A549 (cell line): ENCODE results near the gene IDE. TPM values are rescaled to one million over a fixed set of nuclear protein-coding genes. Genes with fewer than 3 reads are reported as not detected.

Experiments used
- ATAC-seq, 2 experiments: fragments of 200-7000 bp in 1 of 2; fragments of >200 bp in 1 of 2; cut with Nextera tagmentation in 1 of 2; cut with Tn5 transposase in 1 of 2; 3 replicates each; pipeline versions ENCODE4 v1.8.0 to v1.9.1; 2018 to 2020; ENCODE audit warnings: mild to moderate bottlenecking in 1 of 2, moderate library complexity in 1 of 2
- CTCF ChIA-PET: fragments of 300-600 bp; sonication (Branson Sonifier 250); formaldehyde crosslinking; extraction: SDS; loops from one replicate; lab custom pipeline; 2021; ENCODE audit warnings: antibody characterized with exemption, inconsistent platforms; lab: Yijun Ruan, JAX
- POLR2A ChIA-PET: fragments of 350-600 bp; formaldehyde crosslinking; extraction: SDS; loops from one replicate; lab custom pipeline; 2021; ENCODE audit warnings: antibody characterized with exemption, inconsistent platforms; lab: Yijun Ruan, JAX
- DNase-seq, 2 experiments: peaks; one replicate each; pipeline versions ENCODE4 v3.0.0 to v3.0.0-alpha.2; 2011 to 2016; ENCODE audit warnings: low read depth in 1 of 2, low spot score in 1 of 2
- FAIRE-seq: peaks from 2 replicates; lab custom pipeline; 2011; peaks lifted over from hg19 to GRCh38; lab: Jason Lieb, UNC
- H3K27ac ChIP-seq, 2 experiments: fragments of >200 bp; sonication (Bioruptor Twin); formaldehyde crosslinking; 3 replicates each; pipeline ENCODE4 v1.5.1; 2016 to 2017
- H3K4me1 ChIP-seq: fragments of >200 bp; sonication (Bioruptor Twin); formaldehyde crosslinking; 3 replicates; pipeline ENCODE4 v1.6.1; 2016
- H3K4me2 ChIP-seq: fragments of >200 bp; sonication (Bioruptor Twin); formaldehyde crosslinking; 3 replicates; pipeline ENCODE4 v1.6.1; 2016
- H3K4me3 ChIP-seq: fragments of >200 bp; sonication (Bioruptor Twin); formaldehyde crosslinking; 3 replicates; pipeline ENCODE4 v1.5.1; 2016
- H3K9me3 ChIP-seq: fragments of >200 bp; sonication (Bioruptor Twin); formaldehyde crosslinking; 3 replicates; pipeline ENCODE4 v1.6.1; 2016
- BHLHE40 ChIP-seq: IDR thresholded peaks from 2 replicates; pipeline ENCODE4 v1.6.1; 2012; ENCODE audit warnings: low read depth, low read length, inconsistent platforms
- CBX8 ChIP-seq: fragments of 200-600 bp; sonication (generic); IDR thresholded peaks from 2 replicates; pipeline ENCODE4 v1.6.1; 2016
- EHF ChIP-seq: fragments of 250-450 bp; sonication (Bioruptor Pico); IDR thresholded peaks from 2 replicates; pipeline ENCODE4 v1.5.0; 2020; ENCODE audit warnings: mild to moderate bottlenecking
- EHMT2 ChIP-seq: fragments of 200-600 bp; sonication (generic); IDR thresholded peaks from 2 replicates; pipeline ENCODE4 v1.6.1; 2016; ENCODE audit warnings: antibody characterized with exemption, low read depth, mild to moderate bottlenecking, moderate library complexity
- FOXS1 ChIP-seq: fragments of 250-450 bp; sonication (Bioruptor Pico); IDR thresholded peaks from 2 replicates; pipeline ENCODE4 v1.5.0; 2020; ENCODE audit warnings: mild to moderate bottlenecking, moderate library complexity
- GATA3 ChIP-seq: IDR thresholded peaks from 2 replicates; pipeline ENCODE4 v1.6.1; 2012; ENCODE audit warnings: borderline replicate concordance
- HDAC2 ChIP-seq: fragments of 200-600 bp; sonication (generic); IDR thresholded peaks from 2 replicates; pipeline ENCODE4 v1.6.1; 2016
- HES2 ChIP-seq: fragments of >200 bp; sonication (Bioruptor Twin); formaldehyde crosslinking; IDR thresholded peaks from 2 replicates; pipeline ENCODE4 v1.6.1; 2016
- HEYL ChIP-seq: fragments of 250-450 bp; sonication (Bioruptor Pico); IDR thresholded peaks from 2 replicates; pipeline ENCODE4 v1.8.0; 2021; ENCODE audit warnings: mild to moderate bottlenecking, moderate library complexity
- HMGXB4 ChIP-seq: fragments of 250-450 bp; sonication (Bioruptor Pico); IDR thresholded peaks from 2 replicates; pipeline ENCODE4 v1.5.0; 2021; ENCODE audit warnings: mild to moderate bottlenecking, moderate library complexity, borderline replicate concordance
- HOXA7 ChIP-seq: fragments of 250-450 bp; sonication (Bioruptor Pico); IDR thresholded peaks from 2 replicates; pipeline ENCODE4 v1.5.0; 2020; ENCODE audit warnings: mild to moderate bottlenecking, moderate library complexity
- HOXB5 ChIP-seq: fragments of 250-450 bp; sonication (Bioruptor Pico); IDR thresholded peaks from 2 replicates; pipeline ENCODE4 v1.5.0; 2020; ENCODE audit warnings: mild to moderate bottlenecking, moderate library complexity
- JUN ChIP-seq, 2 experiments: fragments of >200 bp; sonication (Bioruptor Twin); formaldehyde crosslinking; IDR thresholded peaks; 2 replicates in 1 of 2; 3 replicates in 1 of 2; pipeline ENCODE4 v1.6.1; 2016 to 2017
- KDM1A ChIP-seq: fragments of 200-600 bp; sonication (generic); IDR thresholded peaks from 2 replicates; pipeline ENCODE4 v1.6.1; 2016; ENCODE audit warnings: low read depth, mild to moderate bottlenecking
- MAFK ChIP-seq: fragments of 450-650 bp; IDR thresholded peaks from 2 replicates; pipeline ENCODE4 v1.6.1; 2014; ENCODE audit not compliant: partially characterized antibody
- MYC ChIP-seq: IDR thresholded peaks from 2 replicates; pipeline ENCODE4 v1.6.1; 2012; ENCODE audit warnings: mild to moderate bottlenecking, inconsistent platforms, low read length, improper control_type of control experiment, borderline replicate concordance
- NPAS2 ChIP-seq: fragments of 250-450 bp; sonication (Bioruptor Pico); IDR thresholded peaks from 2 replicates; pipeline ENCODE4 v1.8.0; 2022; ENCODE audit warnings: mild to moderate bottlenecking, moderate library complexity, borderline replicate concordance
- POLR2AphosphoS2 ChIP-seq: conservative IDR thresholded peaks from 2 replicates; pipeline ENCODE4 v1.6.1; 2012; ENCODE audit warnings: low read length, improper control_type of control experiment, inconsistent platforms
- RARB ChIP-seq: fragments of 250-450 bp; sonication (Bioruptor Pico); IDR thresholded peaks from 2 replicates; pipeline ENCODE4 v1.8.0; 2021; ENCODE audit warnings: mild to moderate bottlenecking, moderate library complexity
- REST ChIP-seq: fragments of 200-600 bp; sonication (generic); IDR thresholded peaks from 2 replicates; pipeline ENCODE4 v1.6.1; 2016; ENCODE audit warnings: antibody characterized with exemption, mild to moderate bottlenecking, moderate library complexity
- RFX5 ChIP-seq: fragments of 450-650 bp; IDR thresholded peaks from 2 replicates; pipeline ENCODE4 v1.7.1; 2014; ENCODE audit warnings: antibody characterized with exemption, mild to moderate bottlenecking, moderate library complexity
- RNF2 ChIP-seq: fragments of 200-600 bp; sonication (generic); IDR thresholded peaks from 2 replicates; pipeline ENCODE4 v1.6.1; 2016; ENCODE audit warnings: low read depth, mild to moderate bottlenecking, antibody characterized with exemption, moderate library complexity, borderline replicate concordance
- SMC3 ChIP-seq: fragments of >200 bp; sonication (Bioruptor Twin); formaldehyde crosslinking; IDR thresholded peaks from 3 replicates; pipeline ENCODE4 v1.6.1; 2018; ENCODE audit warnings: inconsistent platforms
- TFCP2L1 ChIP-seq: fragments of 250-450 bp; sonication (Bioruptor Pico); IDR thresholded peaks from 2 replicates; pipeline ENCODE4 v1.5.0; 2021; ENCODE audit warnings: mild to moderate bottlenecking
- ZC3H11A ChIP-seq: fragments of 450-650 bp; IDR thresholded peaks from 2 replicates; pipeline ENCODE4 v1.6.1; 2014; ENCODE audit warnings: antibody characterized with exemption, mild to moderate bottlenecking
- ZFP36 ChIP-seq: fragments of 450-650 bp; IDR thresholded peaks from 2 replicates; pipeline ENCODE4 v1.6.1; 2014; ENCODE audit warnings: borderline replicate concordance; ENCODE audit not compliant: partially characterized antibody
- ZNF302 ChIP-seq: fragments of 250-450 bp; sonication (Bioruptor Pico); IDR thresholded peaks from 2 replicates; pipeline ENCODE4 v1.9.0; 2021; ENCODE audit warnings: inconsistent platforms, mild to moderate bottlenecking, moderate library complexity
- ZSCAN20 ChIP-seq: fragments of 250-450 bp; sonication (Bioruptor Pico); IDR thresholded peaks from 2 replicates; pipeline ENCODE4 v1.8.0; 2022; ENCODE audit warnings: mild to moderate bottlenecking, moderate library complexity
- WGBS: methylation state at CpG from one replicate; pipeline ENCODE4 v1.1.6; 2017; ENCODE audit errors: missing lambda C conversion rate; 5-methylcytosine and 5-hydroxymethylcytosine counted together
- polyA plus RNA-seq, 4 experiments: library from polyadenylated mRNA; depleted of rRNA in 3 of 4; stranded (reverse); fragments of >200 nt; fragmentation: RNase III in 1 of 4; extraction: RNeasy Plus Mini Kit Qiagen cat#74134 plus additional on column Dnase treatment in 1 of 4; gene quantifications; 2 replicates in 3 of 4; 3 replicates in 1 of 4; pipeline ENCODE4 v1.2.3, GENCODE V29; 2011 to 2017

The IDE gene
- polyA plus RNA-seq, 2 of the 4 experiments (the other 2 are of a cell fraction), result 25.1 to 61.1 TPM

- TF ChIP-seq CBX8 (no peak), HDAC2 (no peak), KDM1A (no peak), MAFK (no peak), RARB (CRISPR knock-in tag) (no peak), FOXS1 (CRISPR knock-in tag) (no peak)
Observed at GRCh38 chr10:92567952-92568600, 5.8 kb downstream of the IDE start (continued).

- ChIA-PET POLR2A (no interaction called here), CTCF (interaction anchor here (0.5 kb wide), 1 partner anchor 14 kb away, joined by 3 read pairs; no protein-coding TSS in a partner anchor)
- H3K4me1 ChIP-seq, result no peaks in the 10 kb centered on the region; the same call in 2 of the 3 replicates
Observed at GRCh38 chr10:92562424-92562823, 11.5 kb downstream of the IDE start.

GRCh38 chr10:92559046-92559445, 14.8 kb downstream of the IDE start:
- no peak overlapping the region for H3K4me3 ChIP-seq
- whole genome bisulfite sequencing, result 90% methylated on average over 4 of the region's 4 CpGs
- POLR2A ChIA-PET, result no interaction called here
- CTCF ChIA-PET, result no interaction called here
- H3K9me3 ChIP-seq, result peaks cover 14% of the 10 kb centered on the region; the same call in 2 of the 3 replicates
- H3K4me1 ChIP-seq, result no peaks in the 10 kb centered on the region
- ATAC-seq, result no peak
- DNase-seq, result peak in 1 of 2 experiments; percentile 18
- H3K4me2 ChIP-seq, result no peak overlapping the region
- H3K27ac ChIP-seq, result no peak overlapping the region
- no peak for FAIRE-seq
- no peak for TF ChIP-seq POLR2AphosphoS2
- TF ChIP-seq HDAC2, result no peak
- no peak for TF ChIP-seq ZNF302 (CRISPR knock-in tag)
- TF ChIP-seq JUN (IDR thresholded peaks at IDR 0.05), result no peak
- no peak for TF ChIP-seq REST
- TF ChIP-seq BHLHE40, result no peak
- TF ChIP-seq CBX8, result no peak
- TF ChIP-seq ZFP36, result no peak
- no peak for TF ChIP-seq HES2
- TF ChIP-seq HOXB5 (CRISPR knock-in tag), result no peak
- TF ChIP-seq HEYL, result no peak
- TF ChIP-seq RARB (CRISPR knock-in tag), result no peak
- no peak for TF ChIP-seq EHF (CRISPR knock-in tag)
- no peak for TF ChIP-seq ZC3H11A
- no peak for TF ChIP-seq ZSCAN20 (CRISPR knock-in tag)
- no peak for TF ChIP-seq SMC3

More at GRCh38 chr10:92562424-92562823, 11.5 kb downstream of the IDE start:
- no peak overlapping the region for H3K27ac ChIP-seq
- DNase-seq, result no peak
- no peak for ATAC-seq
- H3K4me2 ChIP-seq, result no peak overlapping the region
- 0 out of 3 replicates have a peak, but pooled peaks cover 10% of the 10 kb centered on the region for H3K9me3 ChIP-seq
- FAIRE-seq, result no peak
- H3K4me3 ChIP-seq, result no peak overlapping the region
- TF ChIP-seq HOXA7 (CRISPR knock-in tag), result no peak
- TF ChIP-seq NPAS2 (CRISPR knock-in tag), result no peak
- no peak for TF ChIP-seq GATA3
- TF ChIP-seq HOXB5 (CRISPR knock-in tag), result no peak
- no peak for TF ChIP-seq MAFK
- no peak for TF ChIP-seq HDAC2
- no peak for TF ChIP-seq TFCP2L1 (CRISPR knock-in tag)
- TF ChIP-seq EHF (CRISPR knock-in tag), result no peak
- no peak for TF ChIP-seq MYC
- TF ChIP-seq RFX5, result no peak
- TF ChIP-seq EHMT2, result no peak
- TF ChIP-seq HMGXB4, result no peak
- TF ChIP-seq RNF2, result no peak
